HG03108 (cell line): Measurements from ENCODE around the gene SLC49A4.

Experiments used
- ATAC-seq: cut with Tn5 transposase; IDR thresholded peaks from one replicate; pipeline ENCODE4 v1.9.1; 2021; ENCODE audit warnings: moderate library complexity; ENCODE audit not compliant: unreplicated experiment

The SLC49A4 gene

GRCh38 chr3:122928396-122929187 is 133.7 kb downstream of the SLC49A4 start:
- ATAC-seq: no peak

- ATAC-seq: no peak
These were observed 134.6 kb downstream of the SLC49A4 start for GRCh38 chr3:122929188-122930062.

- no peak for ATAC-seq
These were observed 135.5 kb downstream of the SLC49A4 start for GRCh38 chr3:122930063-122930997.
